GM12891 (cell line): ENCODE measurements around the gene SETD1B.
A peak's percentile ranks its signal among the peaks of the same experiment; 100 is the strongest.

Experiments
- DNase-seq: peaks from one replicate; pipeline ENCODE4 v3.0.0; 2011; ENCODE audit warnings: low spot score; ENCODE audit not compliant: insufficient read length
- FAIRE-seq: peaks from 2 replicates; lab custom pipeline; 2011; peaks lifted over from hg19 to GRCh38; lab: Jason Lieb, UNC
- PAX5 ChIP-seq: IDR thresholded peaks from 2 replicates; pipeline ENCODE4 v1.6.1; 2011; ENCODE audit warnings: low read length, moderate library complexity, mild to moderate bottlenecking; ENCODE audit not compliant: insufficient read depth, severe bottlenecking
- POLR2A ChIP-seq: IDR thresholded peaks from 2 replicates; pipeline ENCODE4 v1.6.1; 2011; ENCODE audit warnings: low read depth, low read length, control low read depth
- POLR2AphosphoS5 ChIP-seq: IDR thresholded peaks from 2 replicates; pipeline ENCODE4 v1.6.1; 2011; ENCODE audit warnings: low read depth, low read length, control low read depth
- POU2F2 ChIP-seq: IDR thresholded peaks from 2 replicates; pipeline ENCODE4 v1.6.1; 2011; ENCODE audit warnings: low read depth, mild to moderate bottlenecking, control low read depth, low read length, moderate library complexity
- SPI1 ChIP-seq: IDR thresholded peaks from 2 replicates; pipeline ENCODE4 v1.6.1; 2011; ENCODE audit warnings: low read depth, low read length, control low read depth
- TAF1 ChIP-seq: IDR thresholded peaks from 2 replicates; pipeline ENCODE4 v1.6.1; 2011; ENCODE audit warnings: low read depth, low read length, control low read depth

SETD1B gene

DNA sequence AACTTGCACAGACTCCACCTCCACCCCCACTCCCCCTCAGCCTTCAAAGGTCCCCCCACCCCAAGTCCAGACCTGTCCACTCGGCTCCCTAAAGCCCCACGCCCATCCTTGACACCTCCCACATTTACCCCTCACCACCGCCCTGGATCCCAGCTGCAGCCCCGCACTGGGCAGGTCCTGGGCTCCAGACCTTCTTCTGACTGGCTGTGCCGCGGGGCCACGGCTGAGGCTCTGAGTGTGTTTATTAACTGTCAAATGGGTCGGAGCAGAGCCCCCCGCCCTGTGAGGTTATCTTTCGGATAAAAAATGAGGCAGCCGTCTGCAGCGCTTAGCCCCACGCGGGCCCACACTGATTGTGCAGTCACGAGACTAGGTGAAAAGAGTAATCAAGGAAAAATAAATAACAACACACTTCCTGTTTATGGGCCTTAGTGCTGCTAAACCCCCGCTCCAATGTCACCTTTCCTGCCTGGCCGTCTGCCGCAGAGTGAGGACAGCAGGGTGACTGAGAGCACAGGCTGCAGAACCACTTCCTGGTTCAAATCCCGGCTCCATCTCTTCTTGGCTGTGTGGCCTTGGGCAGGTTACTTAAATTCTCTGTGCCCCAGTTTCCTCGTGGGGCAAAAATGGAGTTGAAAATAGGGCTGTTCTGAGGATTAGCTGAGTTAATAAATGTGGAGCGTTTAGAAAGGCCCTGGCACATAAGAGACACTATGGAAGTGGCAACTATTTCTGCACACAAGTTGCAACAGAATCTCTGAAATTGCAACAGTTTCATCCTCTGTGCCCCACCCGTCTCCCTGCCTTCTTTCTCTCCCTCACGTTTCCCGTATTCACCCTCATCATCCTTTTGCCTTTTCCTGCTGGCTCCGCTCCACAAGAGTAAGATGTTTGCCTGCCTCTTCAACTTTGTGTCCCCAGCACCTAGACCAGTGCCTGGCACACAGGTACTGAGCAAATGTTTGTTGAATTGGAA is 9.4 kb downstream of the SETD1B start:
- no peak for FAIRE-seq

DNA sequence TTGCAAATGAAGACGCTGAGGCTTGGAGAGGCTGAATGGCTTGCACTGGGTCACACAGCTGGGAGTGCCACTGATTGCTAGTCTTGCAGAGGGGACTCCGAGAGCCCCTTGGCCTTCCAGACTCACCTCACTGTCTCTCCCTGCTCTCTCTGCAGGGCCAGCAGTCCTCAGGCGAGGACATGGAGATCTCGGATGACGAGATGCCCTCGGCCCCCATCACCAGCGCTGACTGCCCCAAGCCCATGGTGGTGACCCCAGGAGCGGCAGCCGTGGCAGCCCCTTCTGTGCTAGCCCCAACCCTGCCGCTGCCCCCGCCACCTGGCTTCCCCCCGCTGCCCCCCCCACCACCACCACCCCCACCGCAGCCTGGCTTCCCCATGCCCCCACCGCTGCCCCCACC is 10.1 kb downstream of the SETD1B start:
- no peak for FAIRE-seq
- DNase-seq = no peak
- no peak for TF ChIP-seq TAF1
- no peak for TF ChIP-seq POU2F2
- TF ChIP-seq POLR2A = no peak
- TF ChIP-seq POLR2AphosphoS5 = no peak
- TF ChIP-seq SPI1 = no peak
- no peak for TF ChIP-seq PAX5

More for the DNA sequence above, 9.4 kb downstream of the SETD1B start:
- no peak for TF ChIP-seq TAF1
- TF ChIP-seq POLR2A = no peak
- no peak for TF ChIP-seq POU2F2
- TF ChIP-seq SPI1 = no peak
- no peak for TF ChIP-seq POLR2AphosphoS5
- TF ChIP-seq PAX5 = no peak
- DNase-seq = no peak

DNA sequence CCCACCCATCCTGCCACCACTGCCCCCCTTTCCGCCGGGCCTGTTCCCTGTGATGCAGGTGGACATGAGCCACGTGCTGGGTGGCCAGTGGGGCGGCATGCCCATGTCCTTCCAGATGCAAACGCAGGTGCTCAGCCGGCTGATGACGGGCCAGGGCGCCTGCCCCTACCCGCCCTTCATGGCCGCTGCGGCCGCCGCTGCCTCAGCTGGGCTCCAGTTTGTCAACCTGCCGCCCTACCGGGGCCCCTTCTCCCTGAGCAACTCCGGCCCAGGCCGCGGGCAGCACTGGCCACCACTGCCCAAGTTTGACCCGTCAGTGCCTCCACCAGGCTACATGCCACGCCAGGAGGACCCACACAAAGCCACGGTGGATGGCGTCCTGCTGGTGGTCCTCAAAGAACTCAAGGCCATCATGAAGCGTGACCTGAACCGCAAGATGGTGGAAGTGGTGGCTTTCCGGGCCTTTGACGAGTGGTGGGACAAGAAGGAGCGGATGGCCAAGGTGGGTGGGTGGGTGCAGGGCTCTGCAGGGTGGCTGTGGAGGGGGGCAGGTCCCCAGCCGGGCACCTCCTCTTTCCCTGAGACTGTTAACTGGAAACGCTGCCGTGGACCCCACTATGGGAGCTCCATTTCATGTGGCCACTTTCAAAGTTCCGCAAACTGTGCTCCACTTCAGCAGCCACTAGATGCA is 10.8 kb downstream of the SETD1B start:
- no peak for DNase-seq
- FAIRE-seq = no peak
- TF ChIP-seq POLR2AphosphoS5 (no peak), PAX5 (no peak)

DNA sequence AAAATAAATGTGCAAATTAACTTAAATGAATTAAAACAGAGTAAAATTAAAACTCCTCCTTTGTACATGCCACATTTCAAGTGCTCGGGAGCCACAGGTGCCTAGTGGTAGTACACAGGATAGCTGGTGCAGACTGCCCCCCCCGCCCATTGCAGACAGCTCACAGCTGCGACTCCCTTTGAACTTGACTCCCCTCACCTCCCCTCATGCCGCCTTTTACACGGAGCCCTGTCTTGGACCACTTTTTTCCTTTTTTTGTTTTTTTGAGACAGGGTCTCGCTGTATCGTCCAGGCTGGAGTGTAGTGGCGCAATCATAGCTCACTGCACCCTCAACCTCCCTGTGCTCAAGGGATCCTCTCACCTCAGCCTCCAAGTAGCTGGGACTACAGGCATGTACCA is 11.5 kb downstream of the SETD1B start:
- TF ChIP-seq POLR2AphosphoS5 = no peak
- no peak for TF ChIP-seq PAX5
- no peak for TF ChIP-seq POLR2A
- TF ChIP-seq SPI1 = no peak
- FAIRE-seq (no peak), DNase-seq (no peak)

DNA sequence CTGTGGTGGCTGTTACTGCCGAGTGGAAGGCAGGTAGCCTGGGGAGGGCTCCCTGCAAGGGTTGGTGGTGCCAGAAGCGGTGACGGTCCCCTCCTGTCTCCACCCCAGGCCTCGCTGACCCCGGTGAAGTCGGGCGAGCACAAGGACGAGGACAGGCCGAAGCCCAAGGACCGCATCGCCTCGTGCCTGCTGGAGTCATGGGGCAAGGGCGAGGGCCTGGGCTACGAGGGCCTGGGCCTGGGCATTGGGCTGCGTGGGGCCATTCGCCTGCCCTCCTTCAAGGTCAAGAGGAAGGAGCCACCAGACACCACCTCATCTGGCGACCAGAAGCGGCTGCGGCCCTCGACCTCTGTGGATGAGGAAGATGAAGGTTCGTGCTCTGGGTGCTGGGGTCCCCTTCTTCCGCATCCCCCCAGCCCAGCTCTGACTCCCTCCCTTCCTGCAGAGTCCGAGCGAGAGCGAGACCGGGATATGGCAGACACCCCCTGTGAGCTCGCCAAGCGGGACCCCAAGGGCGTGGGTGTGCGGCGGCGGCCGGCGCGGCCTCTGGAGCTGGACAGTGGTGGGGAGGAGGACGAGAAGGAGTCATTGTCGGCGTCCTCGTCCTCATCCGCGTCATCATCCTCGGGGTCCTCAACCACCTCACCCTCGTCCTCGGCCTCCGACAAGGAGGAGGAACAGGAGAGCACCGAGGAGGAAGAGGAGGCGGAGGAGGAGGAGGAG is 13.3 kb downstream of the SETD1B start:
- no peak for DNase-seq
- FAIRE-seq = no peak
- TF ChIP-seq TAF1 (no peak), SPI1 (no peak), POU2F2 (no peak), PAX5 (no peak), POLR2A (no peak), POLR2AphosphoS5 (no peak)

DNA sequence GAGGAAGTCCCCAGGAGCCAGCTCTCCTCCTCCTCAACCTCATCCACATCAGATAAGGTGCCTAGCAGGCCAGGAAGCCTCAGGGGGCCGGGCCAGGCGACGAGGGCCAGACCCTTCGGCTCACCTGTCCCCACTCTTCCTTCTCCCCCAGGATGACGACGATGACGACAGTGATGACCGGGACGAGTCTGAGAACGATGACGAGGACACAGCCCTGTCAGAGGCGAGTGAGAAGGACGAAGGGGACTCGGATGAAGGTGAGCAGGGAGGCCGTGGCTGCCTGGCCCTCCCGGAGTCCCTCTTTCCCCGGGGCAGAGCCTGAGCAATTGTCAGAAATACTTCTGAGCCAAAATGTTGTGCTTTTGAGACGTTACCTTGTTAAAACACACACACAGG is 13.8 kb downstream of the SETD1B start:
- DNase-seq (no peak), FAIRE-seq (no peak)
- no peak for TF ChIP-seq SPI1

DNA sequence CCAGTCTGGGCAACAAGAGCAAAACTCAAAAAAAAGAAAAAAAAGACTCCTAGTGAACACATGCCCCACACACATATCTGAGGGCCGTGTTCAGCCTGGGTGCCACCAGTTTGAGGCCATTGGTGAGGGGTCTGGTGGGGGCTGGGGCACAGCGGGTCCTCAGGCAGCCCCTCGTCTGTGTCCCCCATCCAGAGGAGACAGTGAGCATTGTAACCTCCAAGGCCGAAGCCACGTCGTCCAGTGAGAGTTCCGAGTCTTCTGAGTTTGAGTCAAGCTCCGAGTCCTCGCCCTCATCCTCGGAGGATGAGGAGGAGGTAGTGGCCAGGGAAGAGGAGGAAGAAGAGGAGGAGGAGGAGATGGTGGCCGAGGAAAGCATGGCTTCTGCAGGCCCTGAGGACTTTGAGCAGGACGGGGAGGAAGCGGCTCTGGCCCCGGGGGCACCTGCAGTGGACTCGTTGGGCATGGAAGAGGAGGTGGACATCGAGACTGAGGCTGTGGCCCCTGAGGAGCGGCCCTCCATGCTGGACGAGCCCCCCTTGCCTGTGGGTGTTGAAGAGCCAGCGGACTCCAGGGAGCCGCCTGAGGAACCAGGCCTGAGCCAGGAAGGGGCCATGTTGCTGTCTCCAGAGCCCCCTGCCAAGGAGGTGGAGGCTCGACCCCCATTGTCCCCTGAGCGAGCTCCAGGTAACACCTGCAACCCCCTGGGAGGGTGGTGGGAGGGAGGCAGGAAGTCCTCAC is 15.6 kb downstream of the SETD1B start:
- FAIRE-seq (no peak), DNase-seq (no peak)
- TF ChIP-seq PAX5 (no peak), TAF1 (no peak), POLR2AphosphoS5 (no peak), SPI1 (no peak), POLR2A (no peak), POU2F2 (no peak)

DNA sequence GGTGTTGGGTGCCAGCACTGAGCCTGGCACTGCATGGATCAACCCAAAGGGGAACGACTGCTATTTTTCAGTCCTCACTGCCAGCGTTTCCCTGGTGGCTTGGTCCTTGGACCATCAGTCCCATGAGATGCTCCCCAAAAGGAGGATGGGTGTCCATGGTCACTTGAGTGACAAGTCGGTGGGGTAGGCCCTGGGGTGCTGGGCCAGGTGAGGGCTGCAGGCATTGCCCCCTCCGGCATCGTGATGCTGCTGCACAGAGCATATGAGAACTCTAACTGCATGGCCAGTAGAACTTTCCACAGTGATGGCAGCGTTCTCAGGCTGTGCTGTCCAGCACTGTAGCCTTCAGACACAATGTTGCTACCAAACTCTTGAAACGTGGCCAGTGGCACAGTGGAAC is 16.2 kb downstream of the SETD1B start:
- FAIRE-seq = peak; percentile 23

More for the DNA sequence above, 16.2 kb downstream of the SETD1B start:
- no peak for DNase-seq
- TF ChIP-seq POU2F2 (no peak), TAF1 (no peak), PAX5 (no peak), SPI1 (no peak), POLR2A (no peak), POLR2AphosphoS5 (no peak)
